ENCODE data around the gene RETN. TPM values are rescaled to one million over a fixed set of nuclear protein-coding genes. Genes with fewer than 3 reads are reported as not detected.

The RETN gene
- total RNA-seq, 2 experiments from 2014 or later = not detected

GRCh38 chr19:7631577-7631976 is 37.3 kb upstream of the RETN start:
- Mint-ChIP-seq H3K4me1 (peaks cover 45% of the 10 kb centered on the region), H3K4me3 (peak overlapping the region; percentile 35), H3K36me3 (ENCODE audit: low read depth) (peaks cover 10% of the 10 kb centered on the region), H3K27ac (peak overlapping the region; percentile 64), H3K9me3 (no peaks in the 10 kb centered on the region), H3K27me3 (no peaks in the 10 kb centered on the region)
- no peak for DNase-seq
- POLR2A ChIA-PET = no interaction called here
- CTCF ChIA-PET = no interaction called here

- H3K27me3 Mint-ChIP-seq = no peaks in the 10 kb centered on the region
- no peak overlapping the region for H3K27ac Mint-ChIP-seq
- H3K4me3 Mint-ChIP-seq = no peak overlapping the region
- no peak for DNase-seq
- CTCF ChIA-PET = interaction anchor here (0.9 to 1.2 kb wide), 3 partner anchors 18 to 24 kb away, joined by 3 to 5 read pairs (median 4); no protein-coding TSS in a partner anchor
- POLR2A ChIA-PET = no interaction called here
- peaks cover 47% of the 10 kb centered on the region for H3K4me1 Mint-ChIP-seq
- H3K9me3 Mint-ChIP-seq = no peaks in the 10 kb centered on the region
- H3K36me3 Mint-ChIP-seq (ENCODE audit: low read depth) = peaks cover 5% of the 10 kb centered on the region
Observed at GRCh38 chr19:7632340-7633203, 36.3 kb upstream of the RETN start.

- Mint-ChIP-seq H3K4me3 (no peak within 1 kb of the TSS), H3K9me3 (no peaks in the 10 kb centered on the region), H3K36me3 (ENCODE audit: low read depth) (peaks cover 5% of the 10 kb centered on the region), H3K4me1 (peaks cover 43% of the 10 kb centered on the region), H3K27ac (no peak within 1 kb of the TSS), H3K27me3 (no peaks in the 10 kb centered on the region)
- CTCF ChIA-PET = interaction anchor here (0.8 to 1.2 kb wide), 3 partner anchors 17 to 37 kb away, joined by 3 to 5 read pairs (median 4); no protein-coding TSS in a partner anchor
- no peak for DNase-seq
- POLR2A ChIA-PET = no interaction called here
Observed at GRCh38 chr19:7633698-7634097, 35.2 kb upstream of the RETN start, which contains the start of gene PCP2. TSS of gene PCP2 (minus strand) at chr19:7633719. CDS start at chr19:7633457, 262 bp downstream.

GRCh38 chr19:7635670-7636069 is 33.2 kb upstream of the RETN start:
- H3K9me3 Mint-ChIP-seq = peaks cover 7% of the 10 kb centered on the region
- no peak for DNase-seq
- CTCF ChIA-PET = interaction anchor here (1.5 kb wide), 1 partner anchor 45 kb away, joined by 4 read pairs; the partner anchor contains the start of gene TRAPPC5
- peaks cover 36% of the 10 kb centered on the region for H3K4me1 Mint-ChIP-seq
- H3K27me3 Mint-ChIP-seq = no peaks in the 10 kb centered on the region
- peak overlapping the region; percentile 94 for H3K27ac Mint-ChIP-seq
- H3K4me3 Mint-ChIP-seq = peak overlapping the region; percentile 56
- peaks cover 19% of the 10 kb centered on the region for H3K36me3 Mint-ChIP-seq (ENCODE audit: low read depth)
- POLR2A ChIA-PET = no interaction called here

GRCh38 chr19:7636317-7636690 is 32.5 kb upstream of the RETN start:
- CTCF ChIA-PET = no interaction called here
- no peak for DNase-seq
- H3K4me1 Mint-ChIP-seq = peaks cover 30% of the 10 kb centered on the region
- POLR2A ChIA-PET = no interaction called here
- peak overlapping the region; percentile 82 for H3K4me3 Mint-ChIP-seq
- peaks cover 19% of the 10 kb centered on the region for H3K36me3 Mint-ChIP-seq (ENCODE audit: low read depth)
- peaks cover 7% of the 10 kb centered on the region for H3K9me3 Mint-ChIP-seq
- no peaks in the 10 kb centered on the region for H3K27me3 Mint-ChIP-seq
- peak overlapping the region; percentile 94 for H3K27ac Mint-ChIP-seq

- Mint-ChIP-seq H3K27me3 (no peaks in the 10 kb centered on the region), H3K4me3 (peak within 1 kb of the TSS; percentile 82), H3K9me3 (peaks cover 7% of the 10 kb centered on the region), H3K36me3 (ENCODE audit: low read depth) (peaks cover 19% of the 10 kb centered on the region), H3K27ac (peak within 1 kb of the TSS; percentile 94), H3K4me1 (peaks cover 30% of the 10 kb centered on the region)
- ChIA-PET POLR2A (no interaction called here), CTCF (interaction anchor here (0.9 to 1.7 kb wide), 3 partner anchors 12 to 24 kb away, joined by 3 to 4 read pairs (median 3); no protein-coding TSS in a partner anchor)
- DNase-seq = peak; percentile 91
Observed at GRCh38 chr19:7636691-7637373, 32.0 kb upstream of the RETN start, which contains the start of gene STXBP2. TSS of gene STXBP2 (plus strand) at chr19:7637110. CDS start at chr19:7637150, 40 bp downstream.

GRCh38 chr19:7637374-7638256 is 31.2 kb upstream of the RETN start:
- POLR2A ChIA-PET = no interaction called here
- Mint-ChIP-seq H3K4me1 (peaks cover 30% of the 10 kb centered on the region), H3K36me3 (ENCODE audit: low read depth) (peaks cover 19% of the 10 kb centered on the region), H3K4me3 (peak overlapping the region; percentile 82), H3K27me3 (no peaks in the 10 kb centered on the region), H3K27ac (peak overlapping the region; percentile 94), H3K9me3 (peaks cover 7% of the 10 kb centered on the region)
- CTCF ChIA-PET = interaction anchor here (0.9 to 1.7 kb wide), 6 partner anchors 12 to 271 kb away, joined by 3 to 4 read pairs (median 3); no protein-coding TSS in a partner anchor
- DNase-seq = no peak

- POLR2A ChIA-PET = no interaction called here
- peak overlapping the region; percentile 5 for H3K27ac Mint-ChIP-seq
- H3K4me1 Mint-ChIP-seq = peaks cover 33% of the 10 kb centered on the region
- CTCF ChIA-PET = interaction anchor here (0.6 to 1.7 kb wide), 5 partner anchors 13 to 1338 kb away, joined by 3 to 4 read pairs (median 3); partner anchors contain the start of gene TRAPPC5
- H3K4me3 Mint-ChIP-seq = peak overlapping the region; percentile 39
- H3K36me3 Mint-ChIP-seq (ENCODE audit: low read depth) = peaks cover 30% of the 10 kb centered on the region
- H3K9me3 Mint-ChIP-seq = peaks cover 7% of the 10 kb centered on the region
- no peak for DNase-seq
- H3K27me3 Mint-ChIP-seq = no peaks in the 10 kb centered on the region
Observed at GRCh38 chr19:7638802-7639465, 29.9 kb upstream of the RETN start.

GRCh38 chr19:7639863-7640348 is 28.9 kb upstream of the RETN start:
- Mint-ChIP-seq H3K4me1 (peaks cover 31% of the 10 kb centered on the region), H3K9me3 (peaks cover 7% of the 10 kb centered on the region), H3K36me3 (ENCODE audit: low read depth) (peaks cover 32% of the 10 kb centered on the region), H3K27me3 (no peaks in the 10 kb centered on the region), H3K4me3 (no peak overlapping the region), H3K27ac (no peak overlapping the region)
- ChIA-PET POLR2A (no interaction called here), CTCF (no interaction called here)
- DNase-seq = no peak

- POLR2A ChIA-PET = no interaction called here
- CTCF ChIA-PET = interaction anchor here (1.4 kb wide), 1 partner anchor 11 kb away, joined by 5 read pairs; no protein-coding TSS in a partner anchor
- Mint-ChIP-seq H3K4me3 (no peak overlapping the region), H3K9me3 (peaks cover 7% of the 10 kb centered on the region), H3K4me1 (peaks cover 30% of the 10 kb centered on the region), H3K27ac (no peak overlapping the region), H3K27me3 (no peaks in the 10 kb centered on the region), H3K36me3 (ENCODE audit: low read depth) (peaks cover 34% of the 10 kb centered on the region)
- no peak for DNase-seq
Observed at GRCh38 chr19:7640803-7641202, 28.0 kb upstream of the RETN start.

GRCh38 chr19:7641290-7642276 is 27.3 kb upstream of the RETN start:
- Mint-ChIP-seq H3K36me3 (ENCODE audit: low read depth) (peaks cover 36% of the 10 kb centered on the region), H3K27me3 (no peaks in the 10 kb centered on the region), H3K27ac (no peak overlapping the region), H3K4me3 (no peak overlapping the region), H3K4me1 (peaks cover 26% of the 10 kb centered on the region), H3K9me3 (peaks cover 7% of the 10 kb centered on the region)
- ChIA-PET CTCF (interaction anchor here (0.6 to 1.4 kb wide), 4 partner anchors 10 to 39 kb away, joined by 3 to 5 read pairs (median 3); partner anchors contain the start of gene TRAPPC5), POLR2A (no interaction called here)
- no peak for DNase-seq
